Activated CD4-positive, alpha-beta T cell treated with anti-CD3 and anti-CD28 coated beads for 48 hours (primary cell): ENCODE measurements around the gene RPP30.

ENCODE experiments used
- DNase-seq: peaks from one replicate; pipeline ENCODE4 v3.0.0-alpha.2; 2020

The RPP30 gene

GRCh38 chr10:90947030-90947960, 75.5 kb downstream of the RPP30 start:
- DNase-seq = no peak
